HepG2 (cell line): ENCODE measurements around the gene MILR1.

ENCODE experiments used
- CBFB ChIP-seq: sonication (generic); formaldehyde crosslinking; IDR thresholded peaks from 2 replicates; pipeline ENCODE4 v1.4.0; 2020; ENCODE audit warnings: missing genetic modification reagents
- CHD4 ChIP-seq: fragments of 200-600 bp; sonication (generic); IDR thresholded peaks from 2 replicates; pipeline ENCODE4 v1.7.0; 2017; ENCODE audit warnings: mild to moderate bottlenecking, low read length, borderline replicate concordance
- DNMT3B ChIP-seq: conservative IDR thresholded peaks from 2 replicates; pipeline ENCODE4 v1.6.1; 2016; ENCODE audit warnings: missing biosample characterization, control low read depth
- ESRRA ChIP-seq: sonication (generic); formaldehyde crosslinking; IDR thresholded peaks from 2 replicates; pipeline ENCODE4 v1.5.1; 2020; ENCODE audit warnings: mild to moderate bottlenecking, low read depth, missing genetic modification reagents
- EZH2 ChIP-seq: conservative IDR thresholded peaks from 2 replicates; pipeline ENCODE4 v1.6.1; 2012; ENCODE audit warnings: mild to moderate bottlenecking, low read depth, low read length, moderate library complexity
- FLYWCH1 ChIP-seq: sonication (generic); formaldehyde crosslinking; IDR thresholded peaks from 2 replicates; pipeline ENCODE4 v1.8.1; 2023; ENCODE audit warnings: mild to moderate bottlenecking, missing genetic modification reagents
- FOXM1 ChIP-seq: sonication (generic); formaldehyde crosslinking; IDR thresholded peaks from 2 replicates; pipeline ENCODE4 v1.5.0; 2020; ENCODE audit warnings: missing genetic modification reagents
- NBN ChIP-seq: fragments of 450-650 bp; conservative IDR thresholded peaks from 2 replicates; pipeline ENCODE4 v1.6.1; 2017
- PHF21A ChIP-seq: sonication (generic); formaldehyde crosslinking; IDR thresholded peaks from 2 replicates; pipeline ENCODE4 v1.5.0; 2020; ENCODE audit warnings: mild to moderate bottlenecking, missing genetic modification reagents
- POLR2AphosphoS2 ChIP-seq: IDR thresholded peaks from 2 replicates; pipeline ENCODE4 v1.6.1; 2011; ENCODE audit warnings: low read depth, low read length, improper control_type of control experiment
- STAT5B ChIP-seq: sonication (generic); formaldehyde crosslinking; IDR thresholded peaks from 2 replicates; pipeline ENCODE4 v1.4.0; 2020; ENCODE audit warnings: missing genetic modification reagents
- TCF7L2 ChIP-seq: IDR thresholded peaks from 2 replicates; pipeline ENCODE4 v1.6.1; 2011; ENCODE audit warnings: mild to moderate bottlenecking, low read depth, low read length, moderate library complexity
- ZBTB2 ChIP-seq: sonication (generic); formaldehyde crosslinking; IDR thresholded peaks from 2 replicates; pipeline ENCODE4 v1.8.0; 2022; ENCODE audit warnings: low read depth, missing genetic modification reagents
- TF ChIP-seq, protein P1 (sequence below): sonication (generic); formaldehyde crosslinking; IDR thresholded peaks from 2 replicates; pipeline ENCODE4 v1.5.0; 2020; ENCODE audit warnings: mild to moderate bottlenecking, missing genetic modification reagents, moderate library complexity

GRCh38 chr17:64506576-64507412, 57.9 kb downstream of the MILR1 start, which contains the start of gene CEP95:
- TF ChIP-seq ZBTB2 (CRISPR knock-in tag) (peak; percentile 95), CBFB (CRISPR knock-in tag) (peak; percentile 60), DNMT3B (CRISPR knock-in tag) (no peak), STAT5B (CRISPR knock-in tag) (0 out of 2 replicates have a peak, but pooled peaks have one; percentile 11), POLR2AphosphoS2 (no peak), FOXM1 (CRISPR knock-in tag) (no peak), ESRRA (CRISPR knock-in tag) (no peak; the same call in 1 of the 2 replicates), NBN (no peak), FLYWCH1 (CRISPR knock-in tag) (no peak), CHD4 (no peak), TCF7L2 (no peak), EZH2 (no peak), PHF21A (CRISPR knock-in tag) (peak; percentile 87)
- TF ChIP-seq, protein P1, sequence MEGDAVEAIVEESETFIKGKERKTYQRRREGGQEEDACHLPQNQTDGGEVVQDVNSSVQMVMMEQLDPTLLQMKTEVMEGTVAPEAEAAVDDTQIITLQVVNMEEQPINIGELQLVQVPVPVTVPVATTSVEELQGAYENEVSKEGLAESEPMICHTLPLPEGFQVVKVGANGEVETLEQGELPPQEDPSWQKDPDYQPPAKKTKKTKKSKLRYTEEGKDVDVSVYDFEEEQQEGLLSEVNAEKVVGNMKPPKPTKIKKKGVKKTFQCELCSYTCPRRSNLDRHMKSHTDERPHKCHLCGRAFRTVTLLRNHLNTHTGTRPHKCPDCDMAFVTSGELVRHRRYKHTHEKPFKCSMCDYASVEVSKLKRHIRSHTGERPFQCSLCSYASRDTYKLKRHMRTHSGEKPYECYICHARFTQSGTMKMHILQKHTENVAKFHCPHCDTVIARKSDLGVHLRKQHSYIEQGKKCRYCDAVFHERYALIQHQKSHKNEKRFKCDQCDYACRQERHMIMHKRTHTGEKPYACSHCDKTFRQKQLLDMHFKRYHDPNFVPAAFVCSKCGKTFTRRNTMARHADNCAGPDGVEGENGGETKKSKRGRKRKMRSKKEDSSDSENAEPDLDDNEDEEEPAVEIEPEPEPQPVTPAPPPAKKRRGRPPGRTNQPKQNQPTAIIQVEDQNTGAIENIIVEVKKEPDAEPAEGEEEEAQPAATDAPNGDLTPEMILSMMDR (CRISPR knock-in tag), result no peak
